Mesenchymal stem cell (in vitro differentiated cells and primary cell): ENCODE data around the gene MICU1.

ENCODE experiments used
- DNase-seq: peaks from one replicate; pipeline ENCODE4 v3.0.0-alpha.2; 2013
- H2AFZ ChIP-seq: one replicate; pipeline ENCODE4 v1.6.1; 2013; ENCODE audit warnings: low read depth, mild to moderate bottlenecking, control low read depth, inconsistent platforms, low read length, moderate library complexity
- H2AK5ac ChIP-seq: 2 replicates; pipeline ENCODE4 v1.6.1; 2013; ENCODE audit warnings: low read length, moderate library complexity, mild to moderate bottlenecking, inconsistent platforms; ENCODE audit not compliant: severe bottlenecking
- H2BK120ac ChIP-seq: one replicate; pipeline ENCODE4 v1.6.1; 2013; ENCODE audit warnings: low read depth, mild to moderate bottlenecking, inconsistent platforms, low read length, moderate library complexity
- H2BK12ac ChIP-seq, 2 experiments: one replicate each; pipeline ENCODE4 v1.6.1; 2013; ENCODE audit warnings: inconsistent platforms in 2 of 2, low read length in 2 of 2, mild to moderate bottlenecking in 2 of 2, moderate library complexity in 2 of 2, control low read depth in 1 of 2
- H2BK15ac ChIP-seq: one replicate; pipeline ENCODE4 v1.6.1; 2013; ENCODE audit warnings: mild to moderate bottlenecking, low read depth, inconsistent platforms; ENCODE audit not compliant: poor library complexity, severe bottlenecking
- H2BK5ac ChIP-seq: 2 replicates; pipeline ENCODE4 v1.6.1; 2013; ENCODE audit warnings: low read depth, mild to moderate bottlenecking, low read length, control low read depth, inconsistent platforms; ENCODE audit not compliant: poor library complexity, severe bottlenecking
- H3K14ac ChIP-seq, 2 experiments: one replicate each; pipeline ENCODE4 v1.6.1; 2013; ENCODE audit warnings: inconsistent platforms in 2 of 2, low read length in 2 of 2, control low read depth in 1 of 2, mild to moderate bottlenecking in 1 of 2, moderate library complexity in 1 of 2
- H3K18ac ChIP-seq, 2 experiments: one replicate each; pipeline ENCODE4 v1.6.1; 2013; ENCODE audit warnings: inconsistent platforms in 2 of 2, low read length in 2 of 2, control low read depth in 1 of 2, low read depth in 1 of 2, mild to moderate bottlenecking in 1 of 2
- H3K23ac ChIP-seq, 2 experiments: one replicate each; pipeline ENCODE4 v1.6.1; 2013; ENCODE audit warnings: inconsistent platforms in 2 of 2, low read length in 2 of 2, mild to moderate bottlenecking in 2 of 2, moderate library complexity in 2 of 2, control low read depth in 1 of 2
- H3K27ac ChIP-seq: 2 replicates; pipeline ENCODE4 v1.5.1; 2013; ENCODE audit warnings: mild to moderate bottlenecking, moderate library complexity, low read length, control low read depth, inconsistent platforms; ENCODE audit not compliant: poor library complexity, severe bottlenecking
- H3K27me3 ChIP-seq, 2 experiments: 2 replicates each; pipeline versions ENCODE4 v1.6.1 to v1.7.0; 2013; ENCODE audit warnings: low read length in 2 of 2, mild to moderate bottlenecking in 2 of 2, moderate library complexity in 2 of 2, control low read depth in 1 of 2, inconsistent platforms in 1 of 2; ENCODE audit not compliant: control insufficient read depth in 1 of 2, insufficient read depth in 1 of 2
- H3K36me3 ChIP-seq, 2 experiments: 2 replicates each; pipeline versions ENCODE4 v1.6.1 to v1.7.0; 2013; ENCODE audit warnings: low read length in 2 of 2, control low read depth in 1 of 2, inconsistent platforms in 1 of 2, low read depth in 1 of 2, mild to moderate bottlenecking in 1 of 2; ENCODE audit not compliant: insufficient read depth in 2 of 2, control insufficient read depth in 1 of 2
- H3K4ac ChIP-seq, 2 experiments: one replicate each; pipeline ENCODE4 v1.6.1; 2013; ENCODE audit warnings: inconsistent platforms in 2 of 2, low read length in 2 of 2, mild to moderate bottlenecking in 2 of 2, moderate library complexity in 2 of 2, control low read depth in 1 of 2, low read depth in 1 of 2
- H3K4me1 ChIP-seq: 2 replicates; pipeline ENCODE4 v1.6.1; 2013; ENCODE audit warnings: low read depth, low read length, control low read depth; ENCODE audit not compliant: control insufficient read depth, insufficient read depth
- H3K4me2 ChIP-seq: 2 replicates; pipeline ENCODE4 v1.6.1; 2013; ENCODE audit warnings: low read length, mild to moderate bottlenecking, inconsistent platforms; ENCODE audit not compliant: poor library complexity, severe bottlenecking
- H3K4me3 ChIP-seq, 2 experiments: 2 replicates each; pipeline versions ENCODE4 v1.5.1 to v1.7.0; 2013; ENCODE audit warnings: low read length in 2 of 2, mild to moderate bottlenecking in 2 of 2, control low read depth in 1 of 2, low read depth in 1 of 2; ENCODE audit not compliant: insufficient read depth in 1 of 2
- H3K79me1 ChIP-seq: replicated peaks from 2 replicates; pipeline ENCODE4 v1.6.1; 2013; ENCODE audit warnings: mild to moderate bottlenecking, control low read depth, low read length, inconsistent platforms; ENCODE audit not compliant: poor library complexity, severe bottlenecking
- H3K9ac ChIP-seq: 2 replicates; pipeline ENCODE4 v1.7.0; 2013; ENCODE audit warnings: mild to moderate bottlenecking, low read length, moderate library complexity
- H3K9me3 ChIP-seq: 2 replicates; pipeline ENCODE4 v1.7.0; 2013; ENCODE audit warnings: mild to moderate bottlenecking, low read length; ENCODE audit not compliant: control insufficient read depth
- H4K8ac ChIP-seq: one replicate; pipeline ENCODE4 v1.6.1; 2013; ENCODE audit warnings: inconsistent platforms, mild to moderate bottlenecking, low read length, moderate library complexity
- H4K91ac ChIP-seq: one replicate; pipeline ENCODE4 v1.6.1; 2013; ENCODE audit warnings: mild to moderate bottlenecking, low read length, inconsistent platforms
- WGBS: methylation state at CpG from one replicate; pipeline ENCODE4 v1.1.7; 2013; ENCODE audit warnings: mixed read lengths; 5-methylcytosine and 5-hydroxymethylcytosine counted together

The MICU1 gene

DNA sequence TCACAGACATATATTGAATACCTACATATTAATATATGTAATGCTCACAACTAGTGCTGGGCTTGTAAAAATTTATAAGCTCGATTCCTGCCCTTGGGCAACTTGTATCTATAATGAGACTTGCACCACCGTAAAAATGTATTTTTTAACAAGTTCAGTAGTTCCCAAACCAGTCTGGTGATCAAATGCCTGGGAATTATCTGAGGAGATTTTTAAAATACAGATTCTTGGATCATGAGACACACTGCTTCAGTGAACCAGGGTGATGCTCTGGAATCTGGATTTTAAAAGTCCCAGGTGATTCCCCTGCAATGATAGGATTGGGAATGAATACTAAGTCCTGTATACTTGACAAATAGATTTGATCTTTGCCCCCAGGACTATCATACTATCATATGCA lies 4.3 kb upstream of the MICU1 start:
- Histone ChIP-seq H3K18ac (no peak overlapping the region), H2BK12ac (no peak overlapping the region), H3K23ac (no peak overlapping the region), H2BK5ac (no peak overlapping the region), H3K4me2 (no peak overlapping the region), H3K9ac (no peak overlapping the region), H3K79me1 (peaks cover 4% of the 10 kb centered on the region), H3K27ac (no peak overlapping the region), H2BK15ac (no peak overlapping the region), H2AK5ac (no peak overlapping the region), H3K27me3 (no peaks in the 10 kb centered on the region), H3K36me3 (no peaks in the 10 kb centered on the region), H3K4me1 (no peaks in the 10 kb centered on the region), H3K9me3 (no peaks in the 10 kb centered on the region), H3K4me3 (no peak overlapping the region), H3K14ac (no peak overlapping the region), H4K91ac (no peak overlapping the region), H3K4ac (no peak overlapping the region), H2BK120ac (no peak overlapping the region), H4K8ac (no peak overlapping the region), H2AFZ (no peak overlapping the region)
- WGBS, result 100% methylated on average over 2 of the region's 2 CpGs
- no peak for DNase-seq

DNA sequence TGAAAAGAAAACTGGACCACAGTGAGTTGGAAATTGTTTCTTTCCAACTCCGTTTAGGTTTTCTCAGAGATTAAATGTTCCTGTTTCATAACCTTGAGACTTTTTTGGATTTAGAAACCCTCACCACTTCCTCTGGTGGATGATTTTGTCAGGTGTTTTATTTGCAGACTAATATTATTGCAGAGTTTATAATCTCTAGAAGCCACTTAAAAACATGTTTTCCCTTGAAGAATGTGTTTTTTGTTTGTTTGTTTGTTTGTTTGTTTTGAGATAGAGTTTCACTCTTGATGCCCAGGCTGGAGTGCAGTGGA lies 520 bp upstream of the MICU1 start:
- Histone ChIP-seq H3K27ac (no peak overlapping the region), H3K4ac (no peak overlapping the region), H3K23ac (no peak overlapping the region), H4K91ac (no peak overlapping the region), H3K9ac (peak overlapping the region; percentile 100), H3K4me1 (peaks cover 3% of the 10 kb centered on the region), H2BK12ac (no peak overlapping the region), H3K18ac (no peak overlapping the region), H3K4me2 (peak overlapping the region; percentile 82), H2BK5ac (no peak overlapping the region), H2BK120ac (no peak overlapping the region), H4K8ac (no peak overlapping the region), H2AK5ac (no peak overlapping the region), H3K27me3 (no peaks in the 10 kb centered on the region), H3K4me3 (peak overlapping the region in 1 of 2 experiments; percentile 98), H3K14ac (no peak overlapping the region), H3K36me3 (peaks cover 0 to 4% of the 10 kb centered on the region in 2 experiments), H3K79me1 (peaks cover 11% of the 10 kb centered on the region), H3K9me3 (no peaks in the 10 kb centered on the region), H2AFZ (no peak overlapping the region), H2BK15ac (no peak overlapping the region)
- DNase-seq, result no peak
- WGBS, result no CpG with 5 or more reads among the region's 1 CpG

DNA sequence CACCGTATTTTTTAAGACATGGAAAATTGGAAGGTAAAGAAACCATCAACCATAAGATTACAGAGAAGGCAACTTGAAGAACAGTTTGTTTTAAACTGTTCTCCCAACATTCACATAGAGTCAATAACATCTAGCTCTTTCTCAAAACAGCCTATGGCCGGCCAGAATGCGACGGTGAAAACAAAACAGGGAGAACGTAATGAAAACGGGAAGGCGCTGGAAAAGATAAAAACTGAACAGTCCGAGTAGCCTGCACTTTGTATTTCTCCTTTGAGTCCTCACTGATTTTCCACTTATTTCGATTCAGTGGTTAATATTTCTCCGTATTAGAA lies 637 bp downstream of the MICU1 start:
- Histone ChIP-seq H3K27ac (peak overlapping the region; percentile 77), H2AK5ac (no peak overlapping the region), H3K27me3 (no peaks in the 10 kb centered on the region), H2BK5ac (no peak overlapping the region), H3K9ac (peak overlapping the region; percentile 100), H3K79me1 (peaks cover 12% of the 10 kb centered on the region), H4K8ac (no peak overlapping the region), H4K91ac (no peak overlapping the region), H3K14ac (no peak overlapping the region), H3K36me3 (peaks cover 0 to 4% of the 10 kb centered on the region in 2 experiments), H3K18ac (no peak overlapping the region), H3K4me2 (peak overlapping the region; percentile 75), H2AFZ (peak overlapping the region; percentile 94), H3K9me3 (no peaks in the 10 kb centered on the region), H3K23ac (no peak overlapping the region), H3K4ac (no peak overlapping the region), H2BK120ac (no peak overlapping the region), H3K4me1 (peaks cover 3% of the 10 kb centered on the region), H3K4me3 (peak overlapping the region; percentile 91 to 98), H2BK15ac (no peak overlapping the region), H2BK12ac (no peak overlapping the region)
- DNase-seq, result peak; percentile 58
- 2% methylated on average over 10 of the region's 10 CpGs for WGBS

DNA sequence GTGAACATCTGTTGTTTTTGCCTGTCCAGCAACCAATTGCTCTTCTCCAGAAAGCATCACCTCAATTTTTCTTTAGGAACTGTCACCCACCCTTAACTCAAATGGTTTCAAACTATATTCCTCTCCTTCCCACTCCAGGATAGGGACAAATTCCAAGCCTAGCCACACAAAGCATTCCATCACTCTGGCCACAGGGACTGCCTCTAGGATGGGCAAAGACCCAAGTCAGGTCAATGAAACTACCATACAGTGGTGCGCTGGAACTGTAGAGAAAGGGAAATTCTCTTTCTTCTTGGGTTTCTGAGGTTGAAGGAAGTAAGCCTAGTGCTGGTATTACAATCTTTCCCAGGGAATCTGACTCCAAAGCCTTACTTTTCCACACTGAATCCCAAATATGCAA lies 3.6 kb downstream of the MICU1 start:
- Histone ChIP-seq H3K27me3 (no peaks in the 10 kb centered on the region), H3K14ac (no peak overlapping the region), H2BK120ac (no peak overlapping the region), H2AK5ac (no peak overlapping the region), H2AFZ (no peak overlapping the region), H3K18ac (no peak overlapping the region), H3K79me1 (peaks cover 19% of the 10 kb centered on the region), H4K8ac (no peak overlapping the region), H2BK12ac (no peak overlapping the region), H4K91ac (no peak overlapping the region), H3K9me3 (no peaks in the 10 kb centered on the region), H3K4me1 (peaks cover 3% of the 10 kb centered on the region), H2BK15ac (no peak overlapping the region), H3K23ac (no peak overlapping the region), H3K27ac (no peak overlapping the region), H3K9ac (no peak overlapping the region), H3K4me2 (no peak overlapping the region), H3K4ac (no peak overlapping the region), H3K36me3 (peaks cover 0 to 4% of the 10 kb centered on the region in 2 experiments), H2BK5ac (no peak overlapping the region), H3K4me3 (no peak overlapping the region)
- no peak for DNase-seq
- 100% methylated on average over 1 of the region's 1 CpG for WGBS
